ENCODE measurements around the gene LRP1B. TPM values are rescaled to one million over a fixed set of nuclear protein-coding genes. Genes with fewer than 3 reads are reported as not detected.

Gene LRP1B
- total RNA-seq, 1 donor from 2014 or later, result 0.12 TPM

- TF ChIP-seq CTCF (conservative IDR thresholded peaks at IDR 0.05; ENCODE audit: low read depth, low read length), result no peak
- DNase-seq (ENCODE audit: low read depth), result peak; percentile 68
These were observed 110.4 kb downstream of the LRP1B start for GRCh38 chr2:142020368-142020767.

GRCh38 chr2:142014536-142014935 is 116.3 kb downstream of the LRP1B start:
- H3K4me3 ChIP-seq (ENCODE audit: low read depth, low read length), result no peak overlapping the region
- TF ChIP-seq CTCF (conservative IDR thresholded peaks at IDR 0.05; ENCODE audit: low read depth, low read length), result no peak
- DNase-seq (ENCODE audit: low read depth), result no peak

More at GRCh38 chr2:142020368-142020767, 110.4 kb downstream of the LRP1B start:
- no peak overlapping the region for H3K4me3 ChIP-seq (ENCODE audit: low read depth, low read length)

GRCh38 chr2:142012797-142013196 is 118.0 kb downstream of the LRP1B start:
- no peak overlapping the region for H3K4me3 ChIP-seq (ENCODE audit: low read depth, low read length)
- no peak for DNase-seq (ENCODE audit: low read depth)
- TF ChIP-seq CTCF (conservative IDR thresholded peaks at IDR 0.05; ENCODE audit: low read depth, low read length), result no peak

- no peak for TF ChIP-seq CTCF (conservative IDR thresholded peaks at IDR 0.05; ENCODE audit: low read depth, low read length)
- H3K4me3 ChIP-seq (ENCODE audit: low read depth, low read length), result no peak overlapping the region
- DNase-seq (ENCODE audit: low read depth), result no peak
These were observed 120.1 kb downstream of the LRP1B start for GRCh38 chr2:142010477-142011270.

GRCh38 chr2:142008135-142008744 is 122.6 kb downstream of the LRP1B start:
- no peak for DNase-seq (ENCODE audit: low read depth)
- no peak for TF ChIP-seq CTCF (conservative IDR thresholded peaks at IDR 0.05; ENCODE audit: low read depth, low read length)
- no peak overlapping the region for H3K4me3 ChIP-seq (ENCODE audit: low read depth, low read length)

- H3K4me3 ChIP-seq (ENCODE audit: low read depth, low read length), result no peak overlapping the region
- TF ChIP-seq CTCF (conservative IDR thresholded peaks at IDR 0.05; ENCODE audit: low read depth, low read length), result no peak
- no peak for DNase-seq (ENCODE audit: low read depth)
These were observed 136.8 kb downstream of the LRP1B start for GRCh38 chr2:141994066-141994465.

Data from epithelial cell of proximal tubule (primary cell).